Heart right ventricle (tissue), 16 donors: ENCODE data around the gene NF2. TPM values are rescaled to one million over a fixed set of nuclear protein-coding genes. Genes with fewer than 3 reads are reported as not detected.

Source experiments
- ATAC-seq, 8 donors: fragments of 200-7000 bp; cut with Tn5 transposase; one replicate each; pipeline ENCODE4 v1.9.1; 2020; ENCODE audit warnings: mild to moderate bottlenecking in 8 of 8, moderate library complexity in 8 of 8, moderate number of reproducible peaks in 1 of 8
- DNase-seq, 2 donors: peaks; one replicate each; pipeline ENCODE4 v3.0.0-alpha.2; 2020
- H3K27ac ChIP-seq, 10 donors: fragments of 200-600 bp; sonication (generic) in 2 of 10; one replicate each; pipeline versions ENCODE4 v1.5.0 to v1.8.0; 2020 to 2022; ENCODE audit warnings: mild to moderate bottlenecking in 3 of 10
- H3K27me3 ChIP-seq, 7 donors: fragments of 200-600 bp; one replicate each; pipeline ENCODE4 v1.8.0; 2021 to 2022; ENCODE audit warnings: mild to moderate bottlenecking in 2 of 7
- H3K36me3 ChIP-seq, 9 donors: fragments of 200-600 bp; sonication (generic) in 1 of 9; one replicate each; pipeline versions ENCODE4 v1.5.0 to v1.8.0; 2020 to 2022; ENCODE audit warnings: mild to moderate bottlenecking in 2 of 9
- H3K4me1 ChIP-seq, 9 donors: fragments of 200-600 bp; sonication (generic) in 1 of 9; one replicate each; pipeline versions ENCODE4 v1.5.0 to v1.8.0; 2020 to 2022; ENCODE audit warnings: mild to moderate bottlenecking in 4 of 9
- H3K4me3 ChIP-seq, 10 donors: fragments of 200-600 bp; sonication (generic) in 2 of 10; one replicate each; pipeline versions ENCODE4 v1.5.0 to v1.8.0; 2020 to 2022; ENCODE audit warnings: mild to moderate bottlenecking in 7 of 10, moderate library complexity in 2 of 10
- H3K9me3 ChIP-seq, 11 donors: fragments of 200-600 bp in 10 of 11; sonication (generic) in 2 of 11; one replicate each; pipeline versions ENCODE4 v1.5.0 to v1.8.0; 2013 to 2022; ENCODE audit warnings: mild to moderate bottlenecking in 2 of 11, control low read depth in 1 of 11, moderate library complexity in 1 of 11
- WGBS, 2 donors: extraction: QIAGEN DNeasy Blood & Tissue Kit; methylation state at CpG; one replicate each; pipeline ENCODE4 v1.1.7; 2013; ENCODE audit warnings: inconsistent platforms in 1 of 2; 5-methylcytosine and 5-hydroxymethylcytosine counted together
- intact Hi-C, 10 donors: fragments of 100-400 bp; cut with DNase I; formaldehyde crosslinking; loops; one replicate each; pipeline versions ENCODE4 v1.11.1 to v1.14.2; 2022
- polyA plus RNA-seq, 2 donors: library from polyadenylated mRNA; stranded (reverse); fragments of 200-250 nt; gene quantifications; one replicate each; pipeline ENCODE4 v1.2.3, GENCODE V29; 2013
- total RNA-seq, 10 donors: library from RNA; stranded (reverse); fragmentation: NEBNext Ultra II Directional in 3 of 10; extraction: Animal tissue kit (Norgen Biotek cat#: 25700) in 3 of 10; gene quantifications; one replicate each; pipeline versions ENCODE4 v1.2.1 to v1.2.4, GENCODE V29; 2021 to 2023
- TF ChIP-seq, protein P1 (sequence below), 9 donors: fragments of 200-600 bp; sonication (generic) in 2 of 9; IDR thresholded peaks; one replicate each; pipeline versions ENCODE4 v1.5.0 to v1.8.0; 2021 to 2022; ENCODE audit warnings: antibody characterized with exemption in 9 of 9, mild to moderate bottlenecking in 5 of 9, moderate library complexity in 1 of 9
- donor health status: Arrhythmogenic right ventricular cardiomyopathy.
- donor health status: ischemic (EF 13 %, LVEDD 7.1; RV severe dilation, severe dysfunction).
- donor health status: healthy with polysubstance abuse.
- donor health status: DM: no; HTN: yes; CAD: no.
- donor health status: DM: no; HTN: no; CAD: no.
- donor health status: ischemic (EF 25% LVEDD 6.9; RV normal size, moderate dysfunction).
- donor health status: ischemic (EF 25% LVEDD 5.7; RV mildly dilated, moderate dysfunction).
- donor health status: healthy.
- donor health status: DM: yes; HTN: yes; CAD: no.
- donor health status: Ischemic cardiomyopathy.
- donor health status: ischemic (EF 35%, LVEDD 5.7; RV mildly dilated, moderate dysfunction).
- donor health status: nonischemic (EF 11% LVEDD 7.7; RV severe dilation, severe dysfunction).
- donor health status: DM: yes; HTN: yes; CAD: no.
- donor health status: PGD.
- donor health status: ischemic (EF 29% LVEDD 5.4; RV normal size, mild dysfunction).
- donor health status: nonischemic (EF 23%, LVEDD 6.1; RV moderate dilation, normal function).

NF2 gene
- total and polyA plus RNA-seq, 12 donors = 9.7 to 59.4 (median 43.8) TPM

DNA sequence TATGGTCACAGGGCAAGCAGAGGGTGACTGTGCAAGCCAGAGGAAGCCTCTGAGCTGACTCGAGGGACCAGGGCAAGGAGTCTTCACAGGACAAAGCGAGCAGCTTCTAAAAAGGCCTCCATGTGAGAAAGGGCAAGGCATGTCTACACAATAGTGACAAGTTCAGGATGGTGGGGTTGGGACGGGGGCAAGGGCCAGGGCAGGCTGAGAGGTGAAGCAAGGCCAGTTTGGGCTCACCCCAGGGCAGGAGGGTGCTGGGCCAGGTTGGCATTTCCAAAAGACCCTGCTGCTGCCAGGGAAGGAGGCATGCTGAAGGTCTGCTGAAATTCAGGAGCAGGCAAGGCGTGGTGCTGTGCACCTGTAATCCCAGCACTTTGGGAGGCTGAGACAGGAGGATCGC, 104.0 kb downstream of the NF2 start:
- WGBS, 2 donors = 86 to 92% methylated on average over 5 of the region's 5 CpGs
- no peak for ATAC-seq
- Histone ChIP-seq H3K27ac (no peak overlapping the region), H3K4me3 (no peak overlapping the region), H3K27me3 (peaks cover 0 to 54% (median 36%) of the 10 kb centered on the region in 7 donors), H3K9me3 (no peaks in the 10 kb centered on the region), H3K36me3 (no peaks in the 10 kb centered on the region), H3K4me1 (peaks cover 0 to 21% (median 5%) of the 10 kb centered on the region in 9 donors)
- TF ChIP-seq, protein P1, sequence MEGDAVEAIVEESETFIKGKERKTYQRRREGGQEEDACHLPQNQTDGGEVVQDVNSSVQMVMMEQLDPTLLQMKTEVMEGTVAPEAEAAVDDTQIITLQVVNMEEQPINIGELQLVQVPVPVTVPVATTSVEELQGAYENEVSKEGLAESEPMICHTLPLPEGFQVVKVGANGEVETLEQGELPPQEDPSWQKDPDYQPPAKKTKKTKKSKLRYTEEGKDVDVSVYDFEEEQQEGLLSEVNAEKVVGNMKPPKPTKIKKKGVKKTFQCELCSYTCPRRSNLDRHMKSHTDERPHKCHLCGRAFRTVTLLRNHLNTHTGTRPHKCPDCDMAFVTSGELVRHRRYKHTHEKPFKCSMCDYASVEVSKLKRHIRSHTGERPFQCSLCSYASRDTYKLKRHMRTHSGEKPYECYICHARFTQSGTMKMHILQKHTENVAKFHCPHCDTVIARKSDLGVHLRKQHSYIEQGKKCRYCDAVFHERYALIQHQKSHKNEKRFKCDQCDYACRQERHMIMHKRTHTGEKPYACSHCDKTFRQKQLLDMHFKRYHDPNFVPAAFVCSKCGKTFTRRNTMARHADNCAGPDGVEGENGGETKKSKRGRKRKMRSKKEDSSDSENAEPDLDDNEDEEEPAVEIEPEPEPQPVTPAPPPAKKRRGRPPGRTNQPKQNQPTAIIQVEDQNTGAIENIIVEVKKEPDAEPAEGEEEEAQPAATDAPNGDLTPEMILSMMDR (IDR thresholded peaks at IDR 0.05) = no peak
- intact Hi-C loops = no loop called here
- no peak for DNase-seq

DNA sequence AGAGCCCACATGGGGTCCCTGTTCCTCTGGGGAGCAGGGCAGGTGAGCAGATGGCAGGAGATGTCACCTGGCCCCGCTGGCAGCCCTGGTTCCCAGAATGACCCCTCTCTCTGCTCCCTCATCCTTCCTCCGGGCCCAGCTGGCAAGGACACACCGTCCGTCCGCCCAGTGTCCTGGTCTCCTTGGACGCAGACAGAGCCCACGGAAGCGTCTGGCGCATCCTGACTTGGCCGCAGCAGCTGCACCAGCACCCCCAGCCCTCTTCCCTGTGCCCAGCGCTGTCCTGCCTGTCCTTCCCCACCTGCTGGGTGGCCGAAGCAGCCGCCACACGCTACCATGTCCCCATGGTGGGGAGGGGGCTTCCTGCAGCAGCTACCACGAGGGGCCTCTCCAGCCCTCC, 106.8 kb downstream of the NF2 start:
- TF ChIP-seq, protein P1 (IDR thresholded peaks at IDR 0.05) = no peak
- no peaks in the 10 kb centered on the region for H3K9me3 ChIP-seq
- no peak overlapping the region for H3K27ac ChIP-seq
- intact Hi-C loops = loop anchor here in 1 of 10 donors (10.0 kb wide), 1 partner anchor 295 kb away; no protein-coding TSS in a partner anchor
- no peak for DNase-seq
- H3K36me3 ChIP-seq = no peaks in the 10 kb centered on the region
- ATAC-seq = peak in 1 of 8 donors; percentile 26
- H3K4me1 ChIP-seq = peaks cover 0 to 3% (median 0%) of the 10 kb centered on the region in 9 donors
- WGBS, 2 donors = 77 to 78% methylated on average over 15 of the region's 15 CpGs
- H3K4me3 ChIP-seq = no peak overlapping the region
- peaks cover 5 to 47% (median 24%) of the 10 kb centered on the region in 7 donors for H3K27me3 ChIP-seq

DNA sequence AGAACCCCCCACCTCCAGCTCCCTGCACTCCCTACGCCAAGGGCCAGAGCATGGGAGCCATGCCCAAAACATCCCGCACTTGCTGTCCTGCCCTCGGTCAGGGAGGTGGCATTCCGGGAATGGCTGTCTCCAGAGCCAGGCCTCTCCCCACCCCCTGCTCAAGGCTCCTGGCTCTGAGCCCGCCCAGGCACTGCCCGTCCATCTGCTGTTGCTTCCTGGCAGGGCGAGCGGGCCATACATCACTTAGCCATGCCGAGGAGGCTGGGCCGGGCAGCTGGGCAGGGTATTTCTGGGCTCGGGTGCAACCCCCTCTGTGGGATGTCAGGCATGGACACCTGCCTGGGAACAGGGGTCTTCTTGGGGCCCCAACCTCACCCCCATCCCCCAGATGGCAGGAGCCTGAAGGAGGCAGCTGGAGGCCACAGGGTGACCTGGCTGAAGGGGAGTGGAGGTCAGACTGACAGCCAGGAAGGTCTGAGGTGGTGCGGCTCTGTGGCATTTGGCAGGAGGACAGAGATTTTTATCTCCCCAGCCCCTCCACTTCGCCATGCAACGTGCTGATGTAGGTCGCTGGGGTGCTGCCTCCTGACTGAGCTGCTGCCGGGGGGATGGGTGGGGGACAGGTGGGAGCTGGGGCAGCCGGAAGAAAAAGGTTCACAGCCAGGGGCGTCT, 107.6 kb downstream of the NF2 start:
- TF ChIP-seq, protein P1 (IDR thresholded peaks at IDR 0.05) = no peak
- intact Hi-C loops = loop anchor here in 1 of 10 donors (10.0 kb wide), 1 partner anchor 294 kb away; no protein-coding TSS in a partner anchor
- Histone ChIP-seq H3K9me3 (no peaks in the 10 kb centered on the region), H3K36me3 (no peaks in the 10 kb centered on the region), H3K27ac (no peak overlapping the region), H3K27me3 (peaks cover 5 to 45% (median 29%) of the 10 kb centered on the region in 7 donors), H3K4me1 (peaks cover 0 to 3% (median 0%) of the 10 kb centered on the region in 9 donors), H3K4me3 (no peak overlapping the region)
- ATAC-seq (peak in 7 of 8 donors; percentile 41 to 88 (median 83)), DNase-seq (peak; percentile 16 to 73)
- 40 to 41% methylated on average over 18 of the region's 18 CpGs for WGBS, 2 donors

DNA sequence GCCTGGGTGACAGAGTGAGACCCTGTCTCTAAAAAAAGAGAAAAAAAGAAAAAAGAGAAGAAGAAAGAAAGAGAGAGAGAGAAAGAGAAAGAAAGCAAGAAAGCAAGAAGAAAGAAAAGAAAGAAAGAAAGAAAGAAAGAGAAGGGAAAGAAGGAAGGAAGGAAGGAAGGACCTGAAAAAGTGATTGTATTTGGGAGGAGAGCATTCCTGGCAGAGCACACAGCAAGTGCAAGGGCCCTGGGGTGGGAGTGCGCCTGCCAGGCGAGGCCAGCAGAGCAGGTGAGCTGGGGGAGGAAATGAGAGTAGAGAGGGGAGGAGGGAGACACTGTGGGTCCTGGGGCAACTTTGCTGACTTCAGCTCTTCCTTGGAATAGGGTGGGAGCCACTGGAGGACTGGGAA, 108.7 kb downstream of the NF2 start:
- H3K4me1 ChIP-seq = peaks cover 0 to 3% (median 0%) of the 10 kb centered on the region in 9 donors

More for the DNA sequence above, 108.7 kb downstream of the NF2 start:
- intact Hi-C loops = loop anchor here in 1 of 10 donors (10.0 kb wide), 1 partner anchor 293 kb away; no protein-coding TSS in a partner anchor
- 77 to 79% methylated on average over 2 of the region's 2 CpGs for WGBS, 2 donors
- Histone ChIP-seq H3K27me3 (peaks cover 5 to 39% (median 22%) of the 10 kb centered on the region in 7 donors), H3K36me3 (no peaks in the 10 kb centered on the region), H3K9me3 (no peaks in the 10 kb centered on the region), H3K4me3 (no peak overlapping the region), H3K27ac (no peak overlapping the region)
- TF ChIP-seq, protein P1 (IDR thresholded peaks at IDR 0.05) = no peak
- ATAC-seq (no peak), DNase-seq (no peak)
